A549 (cell line): Measurements from ENCODE around the gene RNF141.

Experiments
- CTCF ChIP-seq: fragments of >200 bp; sonication (Bioruptor Twin); formaldehyde crosslinking; IDR thresholded peaks from 3 replicates; pipeline ENCODE4 v1.5.1; 2016
- POLR2A ChIP-seq: IDR thresholded peaks from 2 replicates; pipeline ENCODE4 v1.6.1; 2012; ENCODE audit warnings: mild to moderate bottlenecking, low read length

- TF ChIP-seq POLR2A (no peak), CTCF (no peak)
Measured at GRCh38 chr11:10537600-10537999, 3.4 kb downstream of the RNF141 start.
